Measurements from ENCODE around the gene SLC66A1. TPM values are rescaled to one million over a fixed set of nuclear protein-coding genes. Genes with fewer than 3 reads are reported as not detected.

SLC66A1 gene
- total RNA-seq, 1 experiment from 2014 or later, result 22.5 TPM

DNA sequence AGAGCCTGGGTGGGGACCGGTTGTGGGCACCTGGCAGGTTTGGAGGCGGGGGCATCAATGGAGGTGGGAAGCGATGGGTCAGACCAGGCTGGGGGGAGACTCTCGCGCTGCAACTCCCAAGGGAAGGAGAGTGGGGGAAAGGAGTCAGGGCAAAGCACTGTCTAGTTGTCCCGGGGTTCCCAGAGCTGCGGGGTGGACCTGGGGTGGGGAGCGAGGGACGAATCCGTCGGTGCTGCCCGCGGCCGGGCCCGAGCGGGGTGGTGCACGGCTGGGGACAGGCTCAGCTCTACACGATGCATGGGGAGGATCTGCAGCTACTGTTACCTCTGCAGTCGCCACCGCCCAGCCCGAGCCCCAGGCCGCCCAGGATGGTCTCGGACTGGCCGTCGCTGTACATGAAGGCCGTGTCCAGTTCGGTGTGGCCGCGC, 609 bp upstream of the SLC66A1 start:
- Histone ChIP-seq H2AFZ (ENCODE audit: low read length) (no peak overlapping the region), H3K27ac (ENCODE audit: insufficient read length, low read depth, low read length) (no peak overlapping the region)
- no peak for DNase-seq

More for the DNA sequence above, 609 bp upstream of the SLC66A1 start:
- peaks cover 19% of the 10 kb centered on the region in 2 experiments for H3K4me1 Mint-ChIP-seq
- peak overlapping the region; percentile 71 for H3K4me2 ChIP-seq (ENCODE audit: insufficient read depth, insufficient read length, low read length)
- TF ChIP-seq, protein P1, sequence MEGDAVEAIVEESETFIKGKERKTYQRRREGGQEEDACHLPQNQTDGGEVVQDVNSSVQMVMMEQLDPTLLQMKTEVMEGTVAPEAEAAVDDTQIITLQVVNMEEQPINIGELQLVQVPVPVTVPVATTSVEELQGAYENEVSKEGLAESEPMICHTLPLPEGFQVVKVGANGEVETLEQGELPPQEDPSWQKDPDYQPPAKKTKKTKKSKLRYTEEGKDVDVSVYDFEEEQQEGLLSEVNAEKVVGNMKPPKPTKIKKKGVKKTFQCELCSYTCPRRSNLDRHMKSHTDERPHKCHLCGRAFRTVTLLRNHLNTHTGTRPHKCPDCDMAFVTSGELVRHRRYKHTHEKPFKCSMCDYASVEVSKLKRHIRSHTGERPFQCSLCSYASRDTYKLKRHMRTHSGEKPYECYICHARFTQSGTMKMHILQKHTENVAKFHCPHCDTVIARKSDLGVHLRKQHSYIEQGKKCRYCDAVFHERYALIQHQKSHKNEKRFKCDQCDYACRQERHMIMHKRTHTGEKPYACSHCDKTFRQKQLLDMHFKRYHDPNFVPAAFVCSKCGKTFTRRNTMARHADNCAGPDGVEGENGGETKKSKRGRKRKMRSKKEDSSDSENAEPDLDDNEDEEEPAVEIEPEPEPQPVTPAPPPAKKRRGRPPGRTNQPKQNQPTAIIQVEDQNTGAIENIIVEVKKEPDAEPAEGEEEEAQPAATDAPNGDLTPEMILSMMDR (conservative IDR thresholded peaks at IDR 0.05), result no peak
- no peak overlapping the region for H4K91ac ChIP-seq (ENCODE audit: insufficient read length, low read depth, low read length)
- H2AK5ac ChIP-seq (ENCODE audit: insufficient read length, low read length), result no peak overlapping the region
- H4K20me1 ChIP-seq (ENCODE audit: control insufficient read depth, insufficient read depth, insufficient read length), result no peaks in the 10 kb centered on the region
- no peaks in the 10 kb centered on the region for H3K9me3 ChIP-seq (ENCODE audit: control insufficient read depth, low read depth, low read length)
- H3K18ac ChIP-seq (ENCODE audit: insufficient read length, low read depth, low read length), result no peak overlapping the region
- H3K14ac ChIP-seq (ENCODE audit: insufficient read depth, low read length), result 0 out of 2 replicates have a peak overlapping the region, but pooled peaks have one; percentile 49
- H3K4me1 ChIP-seq (ENCODE audit: insufficient read depth, low read length), result no peaks in the 10 kb centered on the region
- H2BK12ac ChIP-seq (ENCODE audit: insufficient read length, low read depth, low read length), result no peak overlapping the region
- H3K23me2 ChIP-seq (ENCODE audit: insufficient read length, low read depth, low read length, poor library complexity, severe bottlenecking), result peaks cover 13% of the 10 kb centered on the region
- H2BK5ac ChIP-seq (ENCODE audit: insufficient read length, low read length), result no peak overlapping the region
- no peak overlapping the region for H4K8ac ChIP-seq (replicated peaks; ENCODE audit: insufficient read length, low read depth, low read length)
- H3K56ac ChIP-seq (ENCODE audit: insufficient read length, low read depth, low read length), result no peak overlapping the region
- no peak overlapping the region for H2BK20ac ChIP-seq (ENCODE audit: low read depth, low read length, poor library complexity, severe bottlenecking)
- no peak overlapping the region for H3T11ph ChIP-seq (ENCODE audit: low read length)
- H3K79me2 ChIP-seq (ENCODE audit: insufficient read depth, low read length), result no peaks in the 10 kb centered on the region
- peaks cover 7 to 26% (median 23%) of the 10 kb centered on the region in 3 experiments for H3K36me3 Mint-ChIP-seq (ENCODE audit: insufficient read depth in 1 of 3, low read depth in 3 of 3)
- H3K4ac ChIP-seq (ENCODE audit: low read depth, low read length), result no peak overlapping the region
- peak overlapping the region in 1 of 3 experiments; percentile 82; a peak in 1 of 7 replicates for H3K27ac Mint-ChIP-seq
- no peaks in the 10 kb centered on the region for H3K79me1 ChIP-seq (ENCODE audit: insufficient read depth, low read depth, low read length, poor library complexity, severe bottlenecking)
- peak overlapping the region; percentile 70 for H3K9ac ChIP-seq (ENCODE audit: extremely low read depth, insufficient read length, low read length)
- no peak overlapping the region for H3K23ac ChIP-seq (ENCODE audit: insufficient read length, low read depth, low read length)
- peak overlapping the region; percentile 85 to 89 for H3K4me3 Mint-ChIP-seq
- no CpG with 5 or more reads among the region's 29 CpGs for WGBS (ENCODE audit: extremely low coverage, insufficient read length, low lambda C conversion rate)
- H3K27me3 Mint-ChIP-seq (ENCODE audit: low read depth), result no peaks in the 10 kb centered on the region; the same call in 1 of the 2 replicates
- no peak overlapping the region for H2BK120ac ChIP-seq (ENCODE audit: low read depth, low read length, poor library complexity, severe bottlenecking)
- H2BK15ac ChIP-seq (ENCODE audit: low read depth, low read length), result no peak overlapping the region
- no peaks in the 10 kb centered on the region for H3K27me3 ChIP-seq (ENCODE audit: insufficient read depth, low read length)
- H4K5ac ChIP-seq (ENCODE audit: insufficient read length, low read depth, low read length), result no peak overlapping the region
- no peaks in the 10 kb centered on the region for H3K9me3 Mint-ChIP-seq
